K562 (cell line): ENCODE results near the gene LMNB1. TPM values are rescaled to one million over a fixed set of nuclear protein-coding genes. Genes with fewer than 3 reads are reported as not detected.

Experiments
- CHAMP1 ChIP-seq: fragments of 450-650 bp; IDR thresholded peaks from 2 replicates; pipeline ENCODE4 v1.6.1; 2016; ENCODE audit warnings: mild to moderate bottlenecking
- KDM2B ChIP-seq: fragments of 250-450 bp; sonication (Bioruptor Pico); IDR thresholded peaks from 2 replicates; pipeline ENCODE4 v1.8.0; 2021; ENCODE audit warnings: mild to moderate bottlenecking, moderate library complexity
- TRIM25 ChIP-seq: fragments of 450-650 bp; IDR thresholded peaks from 2 replicates; pipeline ENCODE4 v1.7.0; 2016; ENCODE audit warnings: borderline replicate concordance
- ZBTB49 ChIP-seq: sonication (generic); formaldehyde crosslinking; IDR thresholded peaks from 2 replicates; pipeline ENCODE4 v1.8.0; 2022; ENCODE audit warnings: missing genetic modification reagents, mild to moderate bottlenecking, borderline replicate concordance
- ZFX ChIP-seq: sonication (generic); formaldehyde crosslinking; IDR thresholded peaks from 2 replicates; pipeline ENCODE4 v1.8.0; 2022; ENCODE audit warnings: mild to moderate bottlenecking, missing genetic modification reagents, moderate library complexity
- ZHX1 ChIP-seq: fragments of 150-350 bp; conservative IDR thresholded peaks from 2 replicates; pipeline ENCODE4 v1.6.1; 2014; ENCODE audit warnings: low read length
- ZNF407 ChIP-seq: fragments of 450-650 bp; IDR thresholded peaks from 2 replicates; pipeline ENCODE4 v1.6.1; 2016; ENCODE audit warnings: low read depth
- polyA plus RNA-seq, 8 experiments: library from polyadenylated mRNA; depleted of rRNA in 4 of 8; stranded (reverse) in 5 of 8; unstranded in 3 of 8; fragments of >200 nt; fragmentation: Nextera tagmentation in 2 of 8; fragmentation: Illumina TruSeq in 1 of 8; extraction: Ambion mirVana in 2 of 8; extraction: Trizol in 1 of 8; gene quantifications; 2 replicates each; pipeline versions ENCODE4 v1.2.1 to v1.2.3, GENCODE V29; 2011 to 2014; ENCODE audit warnings: inconsistent platforms in 1 of 8, missing spikeins in 1 of 8
- total RNA-seq, 7 experiments: library from RNA; depleted of rRNA in 6 of 7; stranded (reverse); fragments of >200 nt in 6 of 7; fragmentation: Illumina TruSeq in 2 of 7; extraction: Trizol in 2 of 7; gene quantifications; 2 replicates each; pipeline versions ENCODE4 v1.2.1 to v1.2.3, GENCODE V29; 2011 to 2021; ENCODE audit warnings: low replicate concordance in 1 of 7

The LMNB1 gene
- total and polyA plus RNA-seq, 9 of the 15 experiments (the other 6 are each of a cell fraction or from before 2014, with no cell fraction given), result 2.8 to 190 (median 131) TPM

GRCh38 chr5:126777257-126777974 is 480 bp downstream of the LMNB1 start (continued):
- TF ChIP-seq ZNF407 (no peak), ZBTB49 (CRISPR knock-in tag) (0 out of 2 replicates have a peak, but pooled peaks have one; percentile 70), ZFX (CRISPR knock-in tag) (peak; percentile 55; the same call in 1 of the 2 replicates), KDM2B (CRISPR knock-in tag) (0 out of 2 replicates have a peak, but pooled peaks have one; percentile 12), ZHX1 (no peak), TRIM25 (no peak), CHAMP1 (no peak)
